Measurements from ENCODE around the gene FHIT.

GRCh38 chr3:60298141-60298540 lies 953.1 kb downstream of the FHIT start:
- TF ChIP-seq CTCF (IDR thresholded peaks at IDR 0.05) (no peak), POLR2A (IDR thresholded peaks at IDR 0.05) (no peak), EP300 (IDR thresholded peaks at IDR 0.05) (no peak)
